ENCODE results near the gene CYGB. TPM values are rescaled to one million over a fixed set of nuclear protein-coding genes. Genes with fewer than 3 reads are reported as not detected.

The CYGB gene
- total and polyA plus RNA-seq, 4 donors, result 0.83 to 7.8 (median 1.4) TPM

GRCh38 chr17:76480632-76481031 is 56.9 kb downstream of the CYGB start:
- DNase-seq (ENCODE audit: low spot score), result no peak
- H3K27me3 ChIP-seq (ENCODE audit: control insufficient read depth in 4 of 4, insufficient read depth in 4 of 4, low read length in 3 of 4), result no peaks in the 10 kb centered on the region
- TF ChIP-seq EGR1 (IDR thresholded peaks at IDR 0.05; ENCODE audit: low read depth in 2 of 2) (no peak), REST (IDR thresholded peaks at IDR 0.05) (no peak), NR2F2 (IDR thresholded peaks at IDR 0.05) (no peak), ATF3 (IDR thresholded peaks at IDR 0.05) (no peak), HNF4A (conservative IDR thresholded peaks at IDR 0.05) (no peak), MAX (IDR thresholded peaks at IDR 0.05) (no peak), JUND (IDR thresholded peaks at IDR 0.05) (no peak), ZBTB33 (IDR thresholded peaks at IDR 0.05) (no peak), CTCF (IDR thresholded peaks at IDR 0.05; ENCODE audit: low read depth, low read length, missing input control) (no peak), TAF1 (conservative IDR thresholded peaks at IDR 0.05) (no peak), RXRA (IDR thresholded peaks at IDR 0.05) (no peak), HNF4G (IDR thresholded peaks at IDR 0.05) (no peak)
- H3K4me3 ChIP-seq (ENCODE audit: low read depth in 1 of 3, low read length in 3 of 3), result no peak overlapping the region
- 82% methylated on average over 15 of the region's 15 CpGs for WGBS
- no peak overlapping the region for H3K27ac ChIP-seq (ENCODE audit: low read depth in 1 of 2, low read length in 2 of 2)
- no peaks in the 10 kb centered on the region for H3K9me3 ChIP-seq (ENCODE audit: control insufficient read depth in 4 of 4, low read length in 3 of 4)
- H3K4me1 ChIP-seq (ENCODE audit: control insufficient read depth in 4 of 4, insufficient read depth in 4 of 4, low read length in 3 of 4), result no peaks in the 10 kb centered on the region
- H3K9ac ChIP-seq (ENCODE audit: low read depth in 1 of 2, low read length in 2 of 2), result no peak overlapping the region
- peaks cover 0 to 8% (median 3%) of the 10 kb centered on the region in 4 donors for H3K36me3 ChIP-seq (ENCODE audit: control insufficient read depth in 4 of 4, insufficient read depth in 3 of 4, low read depth in 1 of 4, low read length in 3 of 4)

GRCh38 chr17:76479515-76480060 is 57.9 kb downstream of the CYGB start:
- H3K4me3 ChIP-seq (ENCODE audit: low read depth in 1 of 3, low read length in 3 of 3), result no peak overlapping the region
- no peaks in the 10 kb centered on the region for H3K4me1 ChIP-seq (ENCODE audit: control insufficient read depth in 4 of 4, insufficient read depth in 4 of 4, low read length in 3 of 4)
- H3K36me3 ChIP-seq (ENCODE audit: control insufficient read depth in 4 of 4, insufficient read depth in 3 of 4, low read depth in 1 of 4, low read length in 3 of 4), result peaks cover 0 to 8% (median 3%) of the 10 kb centered on the region in 4 donors
- no peak for TF ChIP-seq ATF3 (IDR thresholded peaks at IDR 0.05)
- TF ChIP-seq FOXA1 (IDR thresholded peaks at IDR 0.05), result no peak
- TF ChIP-seq HNF4G (IDR thresholded peaks at IDR 0.05), result no peak
- TF ChIP-seq YY1 (IDR thresholded peaks at IDR 0.05), result no peak
- no peak for TF ChIP-seq HNF4A (conservative IDR thresholded peaks at IDR 0.05)
- no peak for TF ChIP-seq RXRA (IDR thresholded peaks at IDR 0.05)
- DNase-seq (ENCODE audit: low spot score), result no peak
- no peaks in the 10 kb centered on the region for H3K27me3 ChIP-seq (ENCODE audit: control insufficient read depth in 4 of 4, insufficient read depth in 4 of 4, low read length in 3 of 4)
- no peak overlapping the region for H3K27ac ChIP-seq (ENCODE audit: low read depth in 1 of 2, low read length in 2 of 2)
- no peaks in the 10 kb centered on the region for H3K9me3 ChIP-seq (ENCODE audit: control insufficient read depth in 4 of 4, low read length in 3 of 4)
- WGBS, result 92% methylated on average over 14 of the region's 14 CpGs
- no peak overlapping the region for H3K9ac ChIP-seq (ENCODE audit: low read depth in 1 of 2, low read length in 2 of 2)
